ENCODE data around the gene AP1G2.

AP1G2 gene

GRCh38 chr14:23536494-23536893 is 31.1 kb downstream of the AP1G2 start:
- no peak for DNase-seq

GRCh38 chr14:23535943-23536342 is 31.6 kb downstream of the AP1G2 start:
- no peak for DNase-seq

- no peak for DNase-seq
Observed at GRCh38 chr14:23533652-23534435, 33.7 kb downstream of the AP1G2 start.

GRCh38 chr14:23532658-23533057 is 34.9 kb downstream of the AP1G2 start:
- no peak for DNase-seq

- no peak for DNase-seq
Observed at GRCh38 chr14:23531391-23531790, 36.2 kb downstream of the AP1G2 start.

GRCh38 chr14:23530375-23531055 is 37.1 kb downstream of the AP1G2 start:
- DNase-seq: no peak

- DNase-seq: no peak
Observed at GRCh38 chr14:23529016-23529415, 38.6 kb downstream of the AP1G2 start.

- DNase-seq: no peak
Observed at GRCh38 chr14:23528555-23528954, 39.0 kb downstream of the AP1G2 start.

- DNase-seq: no peak
Observed at GRCh38 chr14:23525611-23526010, 42.0 kb downstream of the AP1G2 start.

- no peak for DNase-seq
Observed at GRCh38 chr14:23524954-23525353, 42.6 kb downstream of the AP1G2 start.

- no peak for DNase-seq
Observed at GRCh38 chr14:23523229-23524016, 44.2 kb downstream of the AP1G2 start.

- DNase-seq: no peak
Observed at GRCh38 chr14:23522643-23523198, 44.9 kb downstream of the AP1G2 start.

GRCh38 chr14:23521785-23522640 is 45.6 kb downstream of the AP1G2 start:
- DNase-seq: no peak

GRCh38 chr14:23520899-23521533 is 46.6 kb downstream of the AP1G2 start:
- DNase-seq: no peak

- DNase-seq: no peak
Observed at GRCh38 chr14:23518709-23519108, 48.9 kb downstream of the AP1G2 start.

GRCh38 chr14:23517650-23518326 is 49.8 kb downstream of the AP1G2 start:
- peak in 1 of 2 experiments; percentile 27 for DNase-seq

- peak; percentile 89 for DNase-seq
Observed at GRCh38 chr14:23514644-23514957, 53.0 kb downstream of the AP1G2 start.

GRCh38 chr14:23513818-23514643 is 53.6 kb downstream of the AP1G2 start:
- DNase-seq: peak in 1 of 2 experiments; percentile 76

GRCh38 chr14:23513005-23513817 is 54.4 kb downstream of the AP1G2 start:
- peak; percentile 50 to 91 for DNase-seq
